ENCODE data around the gene ALG14.

- peak; percentile 77 for TF ChIP-seq ZNF18 (tag by site-specific recombination; IDR thresholded peaks at IDR 0.05)
- TF ChIP-seq ZBTB49 (tag by site-specific recombination; IDR thresholded peaks at IDR 0.05; ENCODE audit: low read depth): no peak
Measured at GRCh38 chr1:94949681-94950661, 122.8 kb downstream of the ALG14 start.

Data from HEK293 (cell line).